ENCODE results near the gene RASGRF1.

DNA sequence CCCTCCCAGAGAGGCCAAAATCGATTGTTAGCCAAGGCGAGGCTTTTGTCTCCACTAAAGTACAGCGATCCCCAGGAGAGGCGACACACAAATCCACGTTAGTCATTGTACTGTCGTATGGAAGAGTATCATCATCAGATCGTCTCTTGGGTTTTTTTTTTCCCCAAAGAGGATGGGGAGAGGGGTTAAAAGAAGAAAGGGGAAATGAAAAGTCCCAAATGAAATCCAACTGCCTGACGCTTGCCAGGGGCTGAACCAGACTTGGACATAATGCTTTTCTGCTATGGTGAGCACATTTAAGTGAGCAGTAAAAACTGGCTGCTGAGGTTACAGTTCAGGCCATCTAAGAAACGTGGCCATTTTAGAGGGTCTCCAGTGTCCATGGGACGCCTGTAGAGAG, 107.8 kb downstream of the RASGRF1 start:
- TF ChIP-seq, protein P1, sequence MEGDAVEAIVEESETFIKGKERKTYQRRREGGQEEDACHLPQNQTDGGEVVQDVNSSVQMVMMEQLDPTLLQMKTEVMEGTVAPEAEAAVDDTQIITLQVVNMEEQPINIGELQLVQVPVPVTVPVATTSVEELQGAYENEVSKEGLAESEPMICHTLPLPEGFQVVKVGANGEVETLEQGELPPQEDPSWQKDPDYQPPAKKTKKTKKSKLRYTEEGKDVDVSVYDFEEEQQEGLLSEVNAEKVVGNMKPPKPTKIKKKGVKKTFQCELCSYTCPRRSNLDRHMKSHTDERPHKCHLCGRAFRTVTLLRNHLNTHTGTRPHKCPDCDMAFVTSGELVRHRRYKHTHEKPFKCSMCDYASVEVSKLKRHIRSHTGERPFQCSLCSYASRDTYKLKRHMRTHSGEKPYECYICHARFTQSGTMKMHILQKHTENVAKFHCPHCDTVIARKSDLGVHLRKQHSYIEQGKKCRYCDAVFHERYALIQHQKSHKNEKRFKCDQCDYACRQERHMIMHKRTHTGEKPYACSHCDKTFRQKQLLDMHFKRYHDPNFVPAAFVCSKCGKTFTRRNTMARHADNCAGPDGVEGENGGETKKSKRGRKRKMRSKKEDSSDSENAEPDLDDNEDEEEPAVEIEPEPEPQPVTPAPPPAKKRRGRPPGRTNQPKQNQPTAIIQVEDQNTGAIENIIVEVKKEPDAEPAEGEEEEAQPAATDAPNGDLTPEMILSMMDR (IDR thresholded peaks at IDR 0.05) = no peak
- TF ChIP-seq EP300 (IDR thresholded peaks at IDR 0.05) = no peak

All from ovary (tissue), 3 donors.